ENCODE measurements around the gene CDK15. TPM values are rescaled to one million over a fixed set of nuclear protein-coding genes. Genes with fewer than 3 reads are reported as not detected.
A peak's percentile ranks its signal among the peaks of the same experiment; 100 is the strongest.

The CDK15 gene
- total and polyA plus RNA-seq, 9 of the 15 experiments (the other 6 are each of a cell fraction or from before 2014, with no cell fraction given): not detected

GRCh38 chr2:201780674-201781493 is 25.5 kb upstream of the CDK15 start, which contains the start of gene ALS2 (continued):
- TF ChIP-seq KLF6 (CRISPR knock-in tag; IDR thresholded peaks at IDR 0.05; ENCODE audit: borderline replicate concordance) (no peak), ZNF740 (CRISPR knock-in tag; IDR thresholded peaks at IDR 0.05) (no peak), ZNF740 (tag; IDR thresholded peaks at IDR 0.05) (no peak), NR2C2 (CRISPR knock-in tag; IDR thresholded peaks at IDR 0.05) (no peak), NR2C2 (tag; IDR thresholded peaks at IDR 0.05) (no peak), ZC3H11A (IDR thresholded peaks at IDR 0.05; ENCODE audit: low read depth, low read length) (no peak), ATF2 (CRISPR knock-in tag; IDR thresholded peaks at IDR 0.05) (peak; percentile 78; the same call in 1 of the 2 replicates), ZBTB11 (CRISPR knock-in tag; IDR thresholded peaks at IDR 0.05) (no peak), NFYB (IDR thresholded peaks at IDR 0.05; ENCODE audit: extremely low read depth, insufficient read length) (no peak), TARDBP (IDR thresholded peaks at IDR 0.05) (no peak), DACH1 (IDR thresholded peaks at IDR 0.05; ENCODE audit: partially characterized antibody) (peak; percentile 92), ZNF23 (CRISPR knock-in tag; IDR thresholded peaks at IDR 0.05) (no peak), HDAC3 (IDR thresholded peaks at IDR 0.05; ENCODE audit: borderline replicate concordance, partially characterized antibody) (no peak), NUFIP1 (IDR thresholded peaks at IDR 0.05; ENCODE audit: partially characterized antibody) (no peak), ERF (CRISPR knock-in tag; IDR thresholded peaks at IDR 0.05) (no peak), ZMIZ1 (IDR thresholded peaks at IDR 0.05; ENCODE audit: low read depth in 2 of 2, low read length in 2 of 2) (no peak), PURB (CRISPR knock-in tag; IDR thresholded peaks at IDR 0.05; ENCODE audit: low read depth) (no peak), STAT5A (IDR thresholded peaks at IDR 0.05; ENCODE audit: borderline replicate concordance, low read length) (no peak), CTBP1 (IDR thresholded peaks at IDR 0.05; ENCODE audit: borderline replicate concordance) (peak; percentile 49)

Data from K562 (cell line).